Ureter (tissue), 1 donor: ENCODE measurements around the gene DRD5. TPM values are rescaled to one million over a fixed set of nuclear protein-coding genes. Genes with fewer than 3 reads are reported as not detected.
"Not testable (repeated sequence)": the region's sequence is repeated elsewhere in the genome, so short reads cannot be mapped to it uniquely, and the experiment has no call there.

Source experiments
- DNase-seq: peaks from one replicate; pipeline ENCODE4 v3.0.0-alpha.2; 2020; ENCODE audit warnings: low spot score
- total RNA-seq: library from RNA; stranded (reverse); gene quantifications from one replicate; pipeline ENCODE4 v1.2.4, GENCODE V29; 2023
- donor health status: DM: yes; HTN: yes; CAD: no.

Gene DRD5
- not detected for total RNA-seq

GRCh38 chr4:9781343-9782135, at the start of gene DRD5:
TSS of gene DRD5 (plus strand) at chr4:9781634. CDS start at chr4:9782030, 396 bp downstream.
- DNase-seq, result no peak

- not testable (repeated sequence) for DNase-seq
Observed at GRCh38 chr4:9732256-9732655, 49.2 kb upstream of the DRD5 start.

- no peak for DNase-seq
Observed at GRCh38 chr4:9735515-9735914, 45.9 kb upstream of the DRD5 start.

- not testable (repeated sequence) for DNase-seq
Observed at GRCh38 chr4:9737280-9737679, 44.2 kb upstream of the DRD5 start.

- not testable (repeated sequence) for DNase-seq
Observed at GRCh38 chr4:9743789-9744188, 37.6 kb upstream of the DRD5 start.

- DNase-seq, result no peak
Observed at GRCh38 chr4:9745782-9746181, 35.7 kb upstream of the DRD5 start.

GRCh38 chr4:9758641-9759317, 22.7 kb upstream of the DRD5 start:
- no peak for DNase-seq

GRCh38 chr4:9762823-9763475, 18.5 kb upstream of the DRD5 start:
- DNase-seq, result peak; percentile 66

- no peak for DNase-seq
Observed at GRCh38 chr4:9764155-9764696, 17.2 kb upstream of the DRD5 start.

GRCh38 chr4:9765091-9765490, 16.3 kb upstream of the DRD5 start:
- no peak for DNase-seq

GRCh38 chr4:9769321-9769720, 12.1 kb upstream of the DRD5 start:
- DNase-seq, result no peak

- DNase-seq, result no peak
Observed at GRCh38 chr4:9771034-9771433, 10.4 kb upstream of the DRD5 start.

GRCh38 chr4:9773471-9773870, 8.0 kb upstream of the DRD5 start:
- DNase-seq, result no peak

GRCh38 chr4:9782136-9782436, 652 bp downstream of the DRD5 start:
- no peak for DNase-seq

GRCh38 chr4:9785891-9786290, 4.5 kb downstream of the DRD5 start:
- not testable (repeated sequence) for DNase-seq

GRCh38 chr4:9792381-9792780, 10.9 kb downstream of the DRD5 start:
- DNase-seq, result no peak

- not testable (repeated sequence) for DNase-seq
Observed at GRCh38 chr4:9796641-9797040, 15.2 kb downstream of the DRD5 start.

GRCh38 chr4:9800848-9801247, 19.4 kb downstream of the DRD5 start:
- DNase-seq, result no peak

- no peak for DNase-seq
Observed at GRCh38 chr4:9804918-9805317, 23.5 kb downstream of the DRD5 start.

- no peak for DNase-seq
Observed at GRCh38 chr4:9808077-9808476, 26.6 kb downstream of the DRD5 start.

GRCh38 chr4:9811806-9812205, 30.4 kb downstream of the DRD5 start:
- no peak for DNase-seq

GRCh38 chr4:9812501-9813340, 31.3 kb downstream of the DRD5 start:
- no peak for DNase-seq
